Ureter (tissue), 1 donor: Measurements from ENCODE around the gene ZHX3. TPM values are rescaled to one million over a fixed set of nuclear protein-coding genes. Genes with fewer than 3 reads are reported as not detected.

Source experiments
- DNase-seq: peaks from one replicate; pipeline ENCODE4 v3.0.0-alpha.2; 2020; ENCODE audit warnings: low spot score
- total RNA-seq: library from RNA; stranded (reverse); gene quantifications from one replicate; pipeline ENCODE4 v1.2.4, GENCODE V29; 2023
- donor health status: DM: yes; HTN: yes; CAD: no.

Gene ZHX3
- total RNA-seq, 1 donor from 2014 or later, result 49.3 TPM

GRCh38 chr20:41223112-41223511 is 94.4 kb downstream of the ZHX3 start:
- no peak for DNase-seq

GRCh38 chr20:41222703-41223102 is 94.8 kb downstream of the ZHX3 start:
- DNase-seq, result no peak

GRCh38 chr20:41222296-41222695 is 95.2 kb downstream of the ZHX3 start:
- no peak for DNase-seq

GRCh38 chr20:41221614-41222218 is 95.8 kb downstream of the ZHX3 start:
- no peak for DNase-seq

GRCh38 chr20:41219824-41220223 is 97.7 kb downstream of the ZHX3 start:
- no peak for DNase-seq

- no peak for DNase-seq
Observed at GRCh38 chr20:41218466-41218865, 99.1 kb downstream of the ZHX3 start.

GRCh38 chr20:41217422-41217821 is 100.1 kb downstream of the ZHX3 start:
- no peak for DNase-seq

GRCh38 chr20:41214666-41215065 is 102.9 kb downstream of the ZHX3 start:
- no peak for DNase-seq

GRCh38 chr20:41214202-41214601 is 103.3 kb downstream of the ZHX3 start:
- no peak for DNase-seq

- DNase-seq, result no peak
Observed at GRCh38 chr20:41213150-41213820, 104.2 kb downstream of the ZHX3 start.

GRCh38 chr20:41205313-41205712 is 112.2 kb downstream of the ZHX3 start:
- no peak for DNase-seq

GRCh38 chr20:41204304-41205265 is 112.9 kb downstream of the ZHX3 start:
- no peak for DNase-seq

- DNase-seq, result no peak
Observed at GRCh38 chr20:41203660-41204059, 113.9 kb downstream of the ZHX3 start.

- DNase-seq, result no peak
Observed at GRCh38 chr20:41202426-41202825, 115.1 kb downstream of the ZHX3 start.

- DNase-seq, result no peak
Observed at GRCh38 chr20:41201760-41202159, 115.8 kb downstream of the ZHX3 start.

GRCh38 chr20:41200446-41201202 is 116.9 kb downstream of the ZHX3 start:
- DNase-seq, result no peak

GRCh38 chr20:41198443-41198842 is 119.1 kb downstream of the ZHX3 start:
- no peak for DNase-seq

- no peak for DNase-seq
Observed at GRCh38 chr20:41196653-41197225, 120.8 kb downstream of the ZHX3 start.

- peak; percentile 22 for DNase-seq
Observed at GRCh38 chr20:41192575-41192974, 125.0 kb downstream of the ZHX3 start.

- no peak for DNase-seq
Observed at GRCh38 chr20:41191562-41192500, 125.7 kb downstream of the ZHX3 start.
